ENCODE results near the gene NDE1. TPM values are rescaled to one million over a fixed set of nuclear protein-coding genes. Genes with fewer than 3 reads are reported as not detected.
"Not testable (repeated sequence)": the region's sequence is repeated elsewhere in the genome, so short reads cannot be mapped to it uniquely, and the experiment has no call there.

Gene NDE1
- total RNA-seq, 4 donors from 2014 or later = 46.1 to 94.9 (median 70.1) TPM

GRCh38 chr16:15667091-15667742 lies 17.2 kb downstream of the NDE1 start:
- Histone ChIP-seq H3K27ac (replicated peaks in 1 of 4) (no peak overlapping the region), H3K4me1 (peaks cover 8 to 15% (median 10%) of the 10 kb centered on the region in 4 donors), H3K36me3 (peaks cover 39 to 82% (median 65%) of the 10 kb centered on the region in 4 donors), H3K9me3 (no peaks in the 10 kb centered on the region), H3K4me3 (no peak overlapping the region), H3K27me3 (no peaks in the 10 kb centered on the region)
- intact Hi-C loops (cut with DNase I) = no loop called here
- TF ChIP-seq EP300 (IDR thresholded peaks at IDR 0.05) (no peak), POLR2A (IDR thresholded peaks at IDR 0.05; ENCODE audit: low read depth) (no peak), CTCF (IDR thresholded peaks at IDR 0.05) (no peak), POLR2AphosphoS5 (IDR thresholded peaks at IDR 0.05) (no peak)
- WGBS = 86% methylated on average over 18 of the region's 18 CpGs
- DNase-seq (ENCODE audit: extremely low spot score) = no peak

- H3K9me3 ChIP-seq = no peaks in the 10 kb centered on the region
- H3K4me3 ChIP-seq = no peak overlapping the region
- 90% methylated on average over 8 of the region's 8 CpGs for WGBS
- TF ChIP-seq POLR2AphosphoS5 (IDR thresholded peaks at IDR 0.05) = no peak
- TF ChIP-seq POLR2A (IDR thresholded peaks at IDR 0.05; ENCODE audit: low read depth) = no peak
- no peak for TF ChIP-seq EP300 (IDR thresholded peaks at IDR 0.05)
- TF ChIP-seq CTCF (IDR thresholded peaks at IDR 0.05) = no peak
- peaks cover 29 to 48% (median 42%) of the 10 kb centered on the region in 4 donors for H3K4me1 ChIP-seq
- no peak for DNase-seq (ENCODE audit: extremely low spot score)
- peaks cover 23 to 48% (median 38%) of the 10 kb centered on the region in 4 donors for H3K36me3 ChIP-seq
- no peaks in the 10 kb centered on the region for H3K27me3 ChIP-seq
- intact Hi-C loops (cut with DNase I) = no loop called here
- H3K27ac ChIP-seq (replicated peaks in 1 of 4) = peak overlapping the region; percentile 84 to 88 (median 86)
These were observed 21.6 kb downstream of the NDE1 start for GRCh38 chr16:15671530-15672117.

GRCh38 chr16:15672127-15672513 lies 22.1 kb downstream of the NDE1 start:
- peaks cover 18 to 43% (median 33%) of the 10 kb centered on the region in 4 donors for H3K36me3 ChIP-seq
- H3K9me3 ChIP-seq = not testable (repeated sequence)

GRCh38 chr16:15672514-15673167 lies 22.6 kb downstream of the NDE1 start:
- peak overlapping the region; percentile 25 to 38 (median 28) for H3K4me3 ChIP-seq
- WGBS = 9% methylated on average over 20 of the region's 20 CpGs
- intact Hi-C loops (cut with DNase I) = no loop called here

More at GRCh38 chr16:15672127-15672513, 22.1 kb downstream of the NDE1 start:
- peaks cover 29 to 48% (median 42%) of the 10 kb centered on the region in 4 donors for H3K4me1 ChIP-seq
- H3K27ac ChIP-seq (replicated peaks in 1 of 4) = peak overlapping the region; percentile 84 to 88 (median 86)
- DNase-seq (ENCODE audit: extremely low spot score); intact Hi-C loops (cut with DNase I); H3K27me3 ChIP-seq: not testable (repeated sequence)
- WGBS = 70% methylated on average over 10 of the region's 10 CpGs
- peak overlapping the region; percentile 17 to 38 (median 26) for H3K4me3 ChIP-seq

More at GRCh38 chr16:15672514-15673167, 22.6 kb downstream of the NDE1 start:
- H3K27me3 ChIP-seq = no peaks in the 10 kb centered on the region
- DNase-seq (ENCODE audit: extremely low spot score) = peak; percentile 97
- H3K4me1 ChIP-seq = peaks cover 29 to 48% (median 42%) of the 10 kb centered on the region in 4 donors
- H3K9me3 ChIP-seq = no peaks in the 10 kb centered on the region
- TF ChIP-seq POLR2AphosphoS5 (IDR thresholded peaks at IDR 0.05) (peak; percentile 93 to 97), CTCF (IDR thresholded peaks at IDR 0.05) (no peak), EP300 (IDR thresholded peaks at IDR 0.05) (no peak), POLR2A (IDR thresholded peaks at IDR 0.05; ENCODE audit: low read depth) (no peak)
- peaks cover 13 to 39% (median 33%) of the 10 kb centered on the region in 4 donors for H3K36me3 ChIP-seq
- peak overlapping the region; percentile 84 to 88 (median 86) for H3K27ac ChIP-seq (replicated peaks in 1 of 4)

All from esophagus muscularis mucosa (tissue), 4 donors.